ENCODE data around the gene MLST8. TPM values are rescaled to one million over a fixed set of nuclear protein-coding genes. Genes with fewer than 3 reads are reported as not detected.
A peak's percentile ranks its signal among the peaks of the same experiment; 100 is the strongest.

MLST8 gene, protein sequence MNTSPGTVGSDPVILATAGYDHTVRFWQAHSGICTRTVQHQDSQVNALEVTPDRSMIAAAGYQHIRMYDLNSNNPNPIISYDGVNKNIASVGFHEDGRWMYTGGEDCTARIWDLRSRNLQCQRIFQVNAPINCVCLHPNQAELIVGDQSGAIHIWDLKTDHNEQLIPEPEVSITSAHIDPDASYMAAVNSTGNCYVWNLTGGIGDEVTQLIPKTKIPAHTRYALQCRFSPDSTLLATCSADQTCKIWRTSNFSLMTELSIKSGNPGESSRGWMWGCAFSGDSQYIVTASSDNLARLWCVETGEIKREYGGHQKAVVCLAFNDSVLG
- total RNA-seq: 51.6 TPM

DNA sequence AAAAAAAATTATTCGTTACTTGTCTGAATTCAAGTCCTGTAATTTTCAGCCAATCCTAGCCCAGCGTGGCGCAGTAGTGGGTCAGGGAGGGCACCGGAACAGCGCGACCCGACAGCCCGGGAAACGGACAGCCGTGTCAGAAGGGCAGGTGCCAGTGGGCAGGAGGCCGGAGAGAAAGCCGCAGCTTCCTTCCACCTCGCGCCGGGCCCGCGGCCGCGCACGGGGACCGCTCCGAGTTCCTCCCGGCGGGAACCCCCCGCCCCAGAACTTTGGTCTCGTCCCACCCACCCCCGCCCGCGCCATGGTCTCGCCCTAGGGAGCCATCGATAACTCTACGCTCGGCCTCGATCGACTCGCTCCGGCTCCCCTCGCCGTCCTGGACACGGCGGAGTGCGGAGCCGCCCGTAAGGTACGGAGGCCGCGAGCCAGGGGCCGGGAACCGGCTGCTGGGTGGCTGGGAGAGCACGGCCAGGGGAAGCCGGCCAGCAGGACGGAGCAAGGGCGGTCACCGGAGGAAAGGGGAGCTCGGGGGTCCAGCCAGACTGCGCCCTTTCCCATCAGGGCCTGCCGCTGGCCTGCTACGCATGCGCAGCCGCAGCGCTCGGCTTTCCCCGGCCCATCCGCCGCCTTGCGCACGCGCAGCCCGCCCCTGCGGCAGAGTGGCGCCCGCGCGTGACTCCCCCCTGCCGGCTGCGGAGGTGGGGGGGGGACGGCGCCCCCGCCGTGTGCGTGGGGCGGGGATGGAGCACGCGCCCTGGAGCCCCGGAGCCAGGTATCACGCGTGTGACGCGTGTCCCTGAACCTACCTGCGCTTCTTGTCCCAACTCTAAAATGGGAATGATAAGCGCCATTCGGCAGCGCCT, at the start of gene MLST8:
Gene MLST8 (plus strand): TSS at position 351 of the 863 bp plus-strand sequence. CDS start 632 bp downstream, outside the sequence.
- intact Hi-C loops (cut with DNase I): no loop called here
- no peak for DNase-seq (ENCODE audit: extremely low spot score in 2 of 2)
- Histone ChIP-seq H3K4me3 (peak within 1 kb of the TSS; percentile 54 to 85), H3K36me3 (peaks cover 0 to 23% of the 10 kb centered on the region in 2 donors), H3K9me3 (no peaks in the 10 kb centered on the region), H3K27me3 (no peaks in the 10 kb centered on the region), H3K27ac (peak within 1 kb of the TSS; percentile 91), H3K4me1 (peaks cover 19% of the 10 kb centered on the region)
- TF ChIP-seq POLR2AphosphoS5 (IDR thresholded peaks at IDR 0.05; ENCODE audit: insufficient read depth in 1 of 2, low read depth in 1 of 2): peak; percentile 67 to 88
- TF ChIP-seq, protein P1, sequence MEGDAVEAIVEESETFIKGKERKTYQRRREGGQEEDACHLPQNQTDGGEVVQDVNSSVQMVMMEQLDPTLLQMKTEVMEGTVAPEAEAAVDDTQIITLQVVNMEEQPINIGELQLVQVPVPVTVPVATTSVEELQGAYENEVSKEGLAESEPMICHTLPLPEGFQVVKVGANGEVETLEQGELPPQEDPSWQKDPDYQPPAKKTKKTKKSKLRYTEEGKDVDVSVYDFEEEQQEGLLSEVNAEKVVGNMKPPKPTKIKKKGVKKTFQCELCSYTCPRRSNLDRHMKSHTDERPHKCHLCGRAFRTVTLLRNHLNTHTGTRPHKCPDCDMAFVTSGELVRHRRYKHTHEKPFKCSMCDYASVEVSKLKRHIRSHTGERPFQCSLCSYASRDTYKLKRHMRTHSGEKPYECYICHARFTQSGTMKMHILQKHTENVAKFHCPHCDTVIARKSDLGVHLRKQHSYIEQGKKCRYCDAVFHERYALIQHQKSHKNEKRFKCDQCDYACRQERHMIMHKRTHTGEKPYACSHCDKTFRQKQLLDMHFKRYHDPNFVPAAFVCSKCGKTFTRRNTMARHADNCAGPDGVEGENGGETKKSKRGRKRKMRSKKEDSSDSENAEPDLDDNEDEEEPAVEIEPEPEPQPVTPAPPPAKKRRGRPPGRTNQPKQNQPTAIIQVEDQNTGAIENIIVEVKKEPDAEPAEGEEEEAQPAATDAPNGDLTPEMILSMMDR (IDR thresholded peaks at IDR 0.05): no peak
- TF ChIP-seq POLR2A (IDR thresholded peaks at IDR 0.05): peak in 1 of 2 donors; percentile 25

DNA sequence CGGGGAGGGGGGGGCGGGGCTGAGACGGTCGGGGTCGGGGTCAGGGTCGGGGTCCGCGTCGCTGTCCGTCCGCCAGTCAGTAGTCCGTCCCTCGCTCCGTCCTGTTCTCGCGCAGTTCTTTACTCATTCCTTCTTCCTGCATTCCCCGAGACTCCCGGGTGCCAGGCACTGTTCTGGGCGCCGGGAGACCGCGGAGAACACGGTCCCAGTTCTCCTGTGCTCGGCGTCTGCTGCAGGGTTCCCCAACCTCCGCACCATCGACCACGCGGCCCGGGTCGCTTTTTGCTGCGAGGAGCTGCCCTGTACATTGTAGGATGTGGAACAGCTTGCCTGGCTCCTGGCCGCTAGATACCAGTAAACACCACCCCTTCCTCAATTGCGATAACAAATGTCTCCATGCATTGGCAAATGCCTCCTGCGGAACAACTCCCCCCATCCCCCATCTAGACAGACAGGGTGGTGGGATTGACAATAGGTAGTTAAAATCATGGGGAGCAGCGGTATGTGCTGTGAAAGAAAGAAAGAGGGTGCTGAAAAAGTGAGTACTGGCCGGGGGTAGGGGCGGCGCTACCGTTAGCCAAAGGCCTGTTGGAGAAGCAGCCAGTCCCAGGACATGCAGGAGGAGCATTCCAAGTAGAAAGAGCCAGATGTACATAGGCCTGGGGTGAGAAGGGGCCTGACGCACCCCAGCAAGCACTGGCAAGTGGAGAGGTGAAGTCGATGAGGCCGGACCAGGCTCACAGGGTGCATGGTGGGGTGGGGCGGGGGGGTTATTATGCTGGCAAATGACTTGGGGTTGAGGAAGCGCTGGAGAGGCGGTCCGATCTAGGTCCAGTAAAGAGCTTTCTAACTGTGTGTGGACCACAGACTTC, 49.0 kb upstream of the MLST8 start:
- intact Hi-C loops (cut with DNase I): loop anchor here (10.0 kb wide), 1 partner anchor 359 kb away; the partner anchor contains the start of gene ATP6V0C
- Histone ChIP-seq H3K27ac (peak overlapping the region; percentile 78), H3K4me3 (peak overlapping the region; percentile 69 to 86), H3K9me3 (no peaks in the 10 kb centered on the region), H3K4me1 (peaks cover 89% of the 10 kb centered on the region), H3K36me3 (no peaks in the 10 kb centered on the region), H3K27me3 (no peaks in the 10 kb centered on the region)
- TF ChIP-seq POLR2AphosphoS5 (IDR thresholded peaks at IDR 0.05; ENCODE audit: insufficient read depth in 1 of 2, low read depth in 1 of 2): no peak
- TF ChIP-seq, protein P1 (IDR thresholded peaks at IDR 0.05): no peak
- no peak for TF ChIP-seq POLR2A (IDR thresholded peaks at IDR 0.05)
- no peak for DNase-seq (ENCODE audit: extremely low spot score in 2 of 2)

DNA sequence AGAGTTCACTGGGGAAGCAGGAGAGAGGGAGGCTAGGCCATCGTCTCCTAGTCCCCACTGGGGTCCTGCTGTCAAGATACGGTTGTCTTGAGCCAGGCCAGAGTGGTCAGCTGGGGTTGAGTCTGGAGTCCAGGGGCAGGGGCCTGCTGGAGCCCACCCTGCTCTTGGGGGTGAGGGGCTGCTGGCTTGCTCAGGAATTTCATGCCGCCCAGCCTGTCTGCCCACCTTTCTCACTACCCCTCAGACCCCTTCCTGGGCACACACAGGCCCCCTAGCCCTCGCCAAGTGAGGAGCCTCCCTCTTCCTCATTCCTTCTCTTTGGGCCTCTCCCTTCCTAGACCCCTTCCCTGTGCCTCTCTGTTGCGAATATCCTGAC, 48.4 kb upstream of the MLST8 start:
- Histone ChIP-seq H3K27ac (peak overlapping the region; percentile 78), H3K9me3 (no peaks in the 10 kb centered on the region), H3K4me3 (peak overlapping the region; percentile 69 to 86), H3K36me3 (no peaks in the 10 kb centered on the region), H3K4me1 (peaks cover 89% of the 10 kb centered on the region), H3K27me3 (no peaks in the 10 kb centered on the region)
- intact Hi-C loops (cut with DNase I): loop anchor here (10.0 kb wide), 1 partner anchor 358 kb away; the partner anchor contains the start of gene ATP6V0C
- no peak for DNase-seq (ENCODE audit: extremely low spot score in 2 of 2)
- TF ChIP-seq, protein P1 (IDR thresholded peaks at IDR 0.05): no peak
- no peak for TF ChIP-seq POLR2A (IDR thresholded peaks at IDR 0.05)
- TF ChIP-seq POLR2AphosphoS5 (IDR thresholded peaks at IDR 0.05; ENCODE audit: insufficient read depth in 1 of 2, low read depth in 1 of 2): no peak

DNA sequence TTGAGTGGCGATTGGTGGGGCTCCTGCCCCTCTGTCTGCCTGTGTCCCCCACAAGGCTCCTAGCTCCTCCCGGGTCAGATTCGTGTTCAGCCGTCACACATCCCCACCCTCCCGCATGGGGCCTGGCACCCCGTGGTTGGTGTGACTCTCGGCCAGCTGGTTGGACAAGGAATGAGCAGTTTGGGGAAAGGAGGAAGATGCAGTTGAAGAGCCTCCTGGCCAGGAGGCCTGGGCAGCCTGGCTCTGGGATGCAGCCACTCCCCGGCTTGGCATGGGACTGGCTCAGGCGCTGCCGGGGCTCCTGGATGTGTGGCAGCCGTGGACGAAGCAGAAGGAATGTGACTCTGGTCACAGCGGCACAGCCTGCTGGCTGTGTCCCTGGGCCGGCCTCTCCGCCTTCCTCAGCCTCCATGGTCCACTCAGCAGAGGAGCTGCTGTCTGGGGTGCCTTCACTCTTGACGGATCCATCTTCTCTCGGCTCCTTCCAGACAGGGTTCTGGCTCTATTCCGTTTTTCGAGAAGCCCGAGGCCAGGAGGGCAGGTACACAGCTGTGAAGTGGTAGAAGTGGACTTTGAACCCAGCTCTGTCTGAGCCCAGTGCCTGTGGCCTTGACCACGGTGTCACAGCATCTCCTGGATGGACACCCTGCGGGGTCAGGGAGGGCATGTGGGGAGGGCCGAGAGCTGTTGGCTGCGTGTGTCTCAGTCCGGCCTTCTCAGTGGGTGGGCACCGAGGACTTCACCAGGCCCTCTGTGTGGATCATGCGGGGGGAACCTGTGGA, 47.6 kb upstream of the MLST8 start:
- H3K9me3 ChIP-seq: no peaks in the 10 kb centered on the region
- no peak for DNase-seq (ENCODE audit: extremely low spot score in 2 of 2)
- H3K4me3 ChIP-seq: no peak overlapping the region
- H3K4me1 ChIP-seq: peaks cover 89% of the 10 kb centered on the region
- H3K27ac ChIP-seq: peak overlapping the region; percentile 78
- no peaks in the 10 kb centered on the region for H3K27me3 ChIP-seq
- no peaks in the 10 kb centered on the region for H3K36me3 ChIP-seq
- intact Hi-C loops (cut with DNase I): loop anchor here (10.0 kb wide), 1 partner anchor 357 kb away; the partner anchor contains the start of gene ATP6V0C
- TF ChIP-seq, protein P1 (IDR thresholded peaks at IDR 0.05): no peak
- TF ChIP-seq POLR2AphosphoS5 (IDR thresholded peaks at IDR 0.05; ENCODE audit: insufficient read depth in 1 of 2, low read depth in 1 of 2): no peak

Measured in vagina (tissue), 2 donors.